ENCODE measurements around the gene MBD3L5.
"Not testable (repeated sequence)": the region's sequence is repeated elsewhere in the genome, so short reads cannot be mapped to it uniquely, and the experiment has no call there.

Gene MBD3L5

GRCh38 chr19:7010722-7011593 is 19.4 kb upstream of the MBD3L5 start:
- no peaks in the 10 kb centered on the region for H3K36me3 ChIP-seq (ENCODE audit: control insufficient read depth, insufficient read depth, low read length)
- H3K27me3 ChIP-seq (ENCODE audit: control insufficient read depth, insufficient read depth, low read length): no peaks in the 10 kb centered on the region
- no peak overlapping the region for H3K9ac ChIP-seq (ENCODE audit: low read length)
- H3K27ac ChIP-seq (ENCODE audit: low read depth, low read length): no peak overlapping the region
- no peaks in the 10 kb centered on the region for H3K4me1 ChIP-seq (ENCODE audit: control insufficient read depth, insufficient read depth, low read length)
- no peak overlapping the region for H3K4me3 ChIP-seq (ENCODE audit: low read length)

GRCh38 chr19:7013678-7014077 is 16.7 kb upstream of the MBD3L5 start:
- Histone ChIP-seq H3K4me3 (ENCODE audit: low read length) (no peak overlapping the region), H3K27me3 (ENCODE audit: control insufficient read depth, insufficient read depth, low read length) (no peaks in the 10 kb centered on the region), H3K27ac (ENCODE audit: low read depth, low read length) (no peak overlapping the region), H3K4me1 (ENCODE audit: control insufficient read depth, insufficient read depth, low read length) (no peaks in the 10 kb centered on the region), H3K9ac (ENCODE audit: low read length) (no peak overlapping the region), H3K36me3 (ENCODE audit: control insufficient read depth, insufficient read depth, low read length) (no peaks in the 10 kb centered on the region)

- no peak overlapping the region for H3K4me3 ChIP-seq (ENCODE audit: low read length)
- no peaks in the 10 kb centered on the region for H3K4me1 ChIP-seq (ENCODE audit: control insufficient read depth, insufficient read depth, low read length)
- no peak overlapping the region for H3K27ac ChIP-seq (ENCODE audit: low read depth, low read length)
- no peak overlapping the region for H3K9ac ChIP-seq (ENCODE audit: low read length)
- no peaks in the 10 kb centered on the region for H3K27me3 ChIP-seq (ENCODE audit: control insufficient read depth, insufficient read depth, low read length)
- no peaks in the 10 kb centered on the region for H3K36me3 ChIP-seq (ENCODE audit: control insufficient read depth, insufficient read depth, low read length)
These were observed 11.6 kb upstream of the MBD3L5 start for GRCh38 chr19:7018828-7019227.

- H3K36me3 ChIP-seq (ENCODE audit: control insufficient read depth, insufficient read depth, low read length); H3K4me1 ChIP-seq (ENCODE audit: control insufficient read depth, insufficient read depth, low read length); H3K27ac ChIP-seq (ENCODE audit: low read depth, low read length); H3K9ac ChIP-seq (ENCODE audit: low read length); H3K27me3 ChIP-seq (ENCODE audit: control insufficient read depth, insufficient read depth, low read length); H3K4me3 ChIP-seq (ENCODE audit: low read length): not testable (repeated sequence)
These were observed 9.0 kb upstream of the MBD3L5 start, which contains the start of gene MBD3L2B for GRCh38 chr19:7021331-7021730. Gene MBD3L2B, minus strand, starts transcription at chr19:7021431. Its CDS starts 34 bp downstream, at chr19:7021397.

DNA sequence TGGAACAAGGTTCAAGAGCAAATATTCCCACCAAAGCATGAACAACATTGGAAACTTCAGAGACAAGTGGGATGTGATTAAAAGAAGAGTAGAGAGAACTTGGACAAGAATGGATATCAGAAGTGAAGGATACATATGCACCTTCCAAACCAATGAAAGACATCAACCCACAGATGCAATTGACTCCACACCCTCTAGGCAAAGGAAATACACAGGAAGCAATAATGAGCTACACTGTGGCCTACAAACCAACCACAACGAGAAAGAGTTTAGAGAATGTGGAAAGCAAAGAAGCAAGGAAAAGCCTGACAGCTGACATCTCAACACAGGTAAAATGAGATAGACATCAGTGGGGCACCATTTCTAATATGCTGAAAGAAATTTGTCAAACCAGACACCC is 1.6 kb upstream of the MBD3L5 start:
- not testable (repeated sequence) for H3K4me1 ChIP-seq (ENCODE audit: control insufficient read depth, insufficient read depth, low read length); H3K27me3 ChIP-seq (ENCODE audit: control insufficient read depth, insufficient read depth, low read length); H3K9ac ChIP-seq (ENCODE audit: low read length); H3K4me3 ChIP-seq (ENCODE audit: low read length); H3K36me3 ChIP-seq (ENCODE audit: control insufficient read depth, insufficient read depth, low read length); H3K27ac ChIP-seq (ENCODE audit: low read depth, low read length)

GRCh38 chr19:7040079-7040478 is 9.7 kb downstream of the MBD3L5 start, which contains the start of gene MBD3L4:
Gene MBD3L4, minus strand, starts transcription at chr19:7040179. Its CDS starts 35 bp downstream, at chr19:7040144.
- H3K4me3 ChIP-seq (ENCODE audit: low read length); H3K36me3 ChIP-seq (ENCODE audit: control insufficient read depth, insufficient read depth, low read length); H3K4me1 ChIP-seq (ENCODE audit: control insufficient read depth, insufficient read depth, low read length); H3K27ac ChIP-seq (ENCODE audit: low read depth, low read length); H3K27me3 ChIP-seq (ENCODE audit: control insufficient read depth, insufficient read depth, low read length); H3K9ac ChIP-seq (ENCODE audit: low read length): not testable (repeated sequence)

DNA sequence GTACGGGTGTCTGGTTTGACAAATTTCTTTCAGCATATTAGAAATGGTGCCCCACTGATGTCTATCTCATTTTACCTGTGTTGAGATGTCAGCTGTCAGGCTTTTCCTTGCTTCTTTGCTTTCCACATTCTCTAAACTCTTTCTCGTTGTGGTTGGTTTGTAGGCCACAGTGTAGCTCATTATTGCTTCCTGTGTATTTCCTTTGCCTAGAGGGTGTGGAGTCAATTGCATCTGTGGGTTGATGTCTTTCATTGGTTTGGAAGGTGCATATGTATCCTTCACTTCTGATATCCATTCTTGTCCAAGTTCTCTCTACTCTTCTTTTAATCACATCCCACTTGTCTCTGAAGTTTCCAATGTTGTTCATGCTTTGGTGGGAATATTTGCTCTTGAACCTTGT is 11.2 kb downstream of the MBD3L5 start:
- not testable (repeated sequence) for H3K4me1 ChIP-seq (ENCODE audit: control insufficient read depth, insufficient read depth, low read length); H3K27ac ChIP-seq (ENCODE audit: low read depth, low read length); H3K4me3 ChIP-seq (ENCODE audit: low read length); H3K36me3 ChIP-seq (ENCODE audit: control insufficient read depth, insufficient read depth, low read length); H3K9ac ChIP-seq (ENCODE audit: low read length); H3K27me3 ChIP-seq (ENCODE audit: control insufficient read depth, insufficient read depth, low read length)

DNA sequence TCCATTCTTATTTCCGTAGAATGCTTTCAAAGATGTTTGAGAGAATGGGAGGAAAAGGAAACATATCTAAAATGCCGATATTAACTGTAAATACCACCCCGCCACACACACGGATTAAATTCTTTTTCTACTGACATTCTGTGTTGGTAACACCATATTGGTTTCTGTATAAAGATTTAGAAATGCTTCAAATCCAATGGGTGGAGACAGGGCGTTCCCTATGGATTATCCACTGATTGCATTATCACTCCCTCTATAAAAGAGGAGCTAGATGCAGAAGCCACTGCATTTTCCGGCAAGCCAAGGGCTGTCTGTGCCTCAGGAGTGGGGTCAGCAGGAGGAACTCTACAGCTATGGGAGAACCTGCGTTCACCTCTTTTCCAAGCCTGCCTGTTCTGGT is 18.6 kb downstream of the MBD3L5 start, which contains the start of gene MBD3L2:
MBD3L2 (plus strand) TSS at position 301 of the 400 bp plus-strand sequence; CDS start at position 354, 53 bp downstream.
- not testable (repeated sequence) for H3K27ac ChIP-seq (ENCODE audit: low read depth, low read length); H3K4me1 ChIP-seq (ENCODE audit: control insufficient read depth, insufficient read depth, low read length); H3K4me3 ChIP-seq (ENCODE audit: low read length); H3K27me3 ChIP-seq (ENCODE audit: control insufficient read depth, insufficient read depth, low read length); H3K36me3 ChIP-seq (ENCODE audit: control insufficient read depth, insufficient read depth, low read length); H3K9ac ChIP-seq (ENCODE audit: low read length)

DNA sequence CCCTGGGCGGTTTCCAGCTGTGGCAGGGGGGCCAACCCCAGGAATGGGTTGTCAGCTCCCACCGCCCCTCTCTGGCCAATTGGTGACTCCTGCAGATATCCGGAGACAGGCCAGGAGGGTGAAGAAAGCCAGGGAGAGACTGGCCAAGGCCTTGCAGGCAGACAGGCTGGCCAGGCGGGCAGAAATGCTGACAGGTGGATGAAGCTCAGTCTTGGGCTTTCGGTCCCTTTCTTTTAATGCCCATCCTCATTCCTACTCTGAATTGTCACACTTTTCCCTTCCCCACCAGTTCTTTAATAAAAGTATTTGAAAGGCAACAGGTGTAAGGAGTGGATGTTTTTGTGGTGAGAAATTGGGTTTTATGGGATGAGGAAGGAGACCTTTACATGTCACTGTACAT is 21.0 kb downstream of the MBD3L5 start:
- H3K4me1 ChIP-seq (ENCODE audit: control insufficient read depth, insufficient read depth, low read length); H3K36me3 ChIP-seq (ENCODE audit: control insufficient read depth, insufficient read depth, low read length); H3K4me3 ChIP-seq (ENCODE audit: low read length); H3K27me3 ChIP-seq (ENCODE audit: control insufficient read depth, insufficient read depth, low read length); H3K27ac ChIP-seq (ENCODE audit: low read depth, low read length); H3K9ac ChIP-seq (ENCODE audit: low read length): not testable (repeated sequence)

DNA sequence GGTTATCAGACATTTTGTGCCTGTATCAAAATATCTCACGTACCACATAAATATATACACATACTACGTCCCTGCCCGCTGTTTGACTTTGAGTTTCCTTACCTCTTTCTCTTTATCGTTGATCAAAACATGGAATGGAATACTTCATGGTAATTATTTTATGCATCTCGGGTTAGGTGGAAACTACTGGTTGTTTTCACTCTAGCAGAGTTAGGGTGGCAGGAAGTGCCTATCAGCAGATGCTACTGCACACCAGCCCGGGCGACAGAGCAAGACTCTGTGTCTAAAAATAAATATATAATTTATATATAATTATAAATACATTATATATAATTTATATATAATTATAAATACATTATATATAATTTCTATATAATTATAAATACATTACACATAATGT is 22.5 kb downstream of the MBD3L5 start:
- not testable (repeated sequence) for H3K9ac ChIP-seq (ENCODE audit: low read length); H3K4me1 ChIP-seq (ENCODE audit: control insufficient read depth, insufficient read depth, low read length); H3K36me3 ChIP-seq (ENCODE audit: control insufficient read depth, insufficient read depth, low read length); H3K27me3 ChIP-seq (ENCODE audit: control insufficient read depth, insufficient read depth, low read length); H3K27ac ChIP-seq (ENCODE audit: low read depth, low read length); H3K4me3 ChIP-seq (ENCODE audit: low read length)

GRCh38 chr19:7054635-7055368 is 24.4 kb downstream of the MBD3L5 start:
- H3K36me3 ChIP-seq (ENCODE audit: control insufficient read depth, insufficient read depth, low read length); H3K27ac ChIP-seq (ENCODE audit: low read depth, low read length); H3K4me3 ChIP-seq (ENCODE audit: low read length); H3K4me1 ChIP-seq (ENCODE audit: control insufficient read depth, insufficient read depth, low read length); H3K9ac ChIP-seq (ENCODE audit: low read length); H3K27me3 ChIP-seq (ENCODE audit: control insufficient read depth, insufficient read depth, low read length): not testable (repeated sequence)

DNA sequence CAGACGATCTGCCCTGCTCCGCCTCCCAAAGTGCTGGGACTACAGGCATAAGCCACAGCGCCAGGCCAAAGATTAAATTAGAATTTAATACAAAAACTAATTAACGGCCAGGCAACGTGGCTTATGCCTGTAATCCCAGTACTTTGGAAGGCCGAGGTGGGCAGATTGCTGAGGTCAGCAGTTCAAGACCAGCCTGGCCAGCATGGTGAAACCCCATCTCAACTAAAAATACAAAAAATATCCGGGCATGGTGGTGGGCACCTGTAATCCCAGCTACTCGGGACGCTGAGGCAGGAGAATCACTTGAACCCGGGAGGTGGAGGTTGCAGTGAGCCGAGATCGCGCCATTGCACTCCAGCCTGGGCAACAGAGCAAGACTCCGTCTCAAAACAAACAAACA is 25.3 kb downstream of the MBD3L5 start:
- not testable (repeated sequence) for H3K4me3 ChIP-seq (ENCODE audit: low read length); H3K36me3 ChIP-seq (ENCODE audit: control insufficient read depth, insufficient read depth, low read length); H3K27ac ChIP-seq (ENCODE audit: low read depth, low read length); H3K4me1 ChIP-seq (ENCODE audit: control insufficient read depth, insufficient read depth, low read length); H3K27me3 ChIP-seq (ENCODE audit: control insufficient read depth, insufficient read depth, low read length); H3K9ac ChIP-seq (ENCODE audit: low read length)

Measured in rectal smooth muscle tissue (tissue), 1 donor.